Left cardiac atrium (tissue), 4 donors: Measurements from ENCODE around the gene DBT. TPM values are rescaled to one million over a fixed set of nuclear protein-coding genes. Genes with fewer than 3 reads are reported as not detected.
"Not testable (repeated sequence)": the region's sequence is repeated elsewhere in the genome, so short reads cannot be mapped to it uniquely, and the experiment has no call there.

ENCODE experiments used
- ATAC-seq, 2 donors: fragments of 200-7000 bp; cut with Tn5 transposase; one replicate each; pipeline ENCODE4 v1.9.1; 2020; ENCODE audit warnings: mild to moderate bottlenecking in 2 of 2, moderate library complexity in 2 of 2
- DNase-seq: peaks from one replicate; pipeline ENCODE4 v3.0.0-alpha.2; 2020
- intact Hi-C, 2 donors: fragments of 100-400 bp; cut with DNase I; formaldehyde crosslinking; loops; one replicate each; pipeline versions ENCODE4 v1.14.1 to v1.15.1; 2022 to 2023
- total RNA-seq, 2 donors: library from RNA; stranded (reverse); fragmentation: NEBNext Ultra II Directional; extraction: Animal tissue kit (Norgen Biotek cat#: 25700); gene quantifications; one replicate each; pipeline ENCODE4 v1.2.1, GENCODE V29; 2021
- donor health status: DM: no; HTN: yes; CAD: no.
- donor health status: DM: no; HTN: yes; CAD: no; lungs with severe emphysema.
- donor health status: DM: yes; HTN: yes; CAD: no.
- donor health status: Dilated cardiomyopathy.

DBT gene
- total RNA-seq, 2 donors from 2014 or later, result 16.7 to 22.4 TPM

DNA sequence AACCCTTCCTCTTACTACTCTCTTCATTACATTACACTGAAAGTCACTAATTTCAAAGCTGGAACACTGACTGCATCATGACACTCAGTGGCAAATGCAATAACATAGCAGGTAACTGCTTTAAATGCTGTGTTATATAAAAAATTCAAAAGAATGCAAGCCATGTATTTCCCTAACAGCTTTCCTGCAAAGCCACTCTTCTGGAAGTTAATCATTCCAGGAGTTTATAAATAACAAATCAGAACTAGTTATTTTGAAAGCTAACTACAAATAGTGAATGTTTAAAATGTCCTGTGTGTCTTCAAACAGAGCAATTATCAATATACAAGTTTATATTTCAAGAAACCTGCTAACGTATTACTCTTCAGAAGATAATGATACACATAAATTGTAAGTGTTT, 34.5 kb downstream of the DBT start:
- ATAC-seq (no peak), DNase-seq (no peak)
- intact Hi-C loops, result no loop called here

- DNase-seq, result no peak
- intact Hi-C loops, result no loop called here
These were observed 36.5 kb downstream of the DBT start for GRCh38 chr1:100213141-100213540.

GRCh38 chr1:100206301-100206700, 43.3 kb downstream of the DBT start:
- intact Hi-C loops, result no loop called here
- ATAC-seq (no peak), DNase-seq (no peak)

More at GRCh38 chr1:100213141-100213540, 36.5 kb downstream of the DBT start:
- ATAC-seq, result no peak

DNA sequence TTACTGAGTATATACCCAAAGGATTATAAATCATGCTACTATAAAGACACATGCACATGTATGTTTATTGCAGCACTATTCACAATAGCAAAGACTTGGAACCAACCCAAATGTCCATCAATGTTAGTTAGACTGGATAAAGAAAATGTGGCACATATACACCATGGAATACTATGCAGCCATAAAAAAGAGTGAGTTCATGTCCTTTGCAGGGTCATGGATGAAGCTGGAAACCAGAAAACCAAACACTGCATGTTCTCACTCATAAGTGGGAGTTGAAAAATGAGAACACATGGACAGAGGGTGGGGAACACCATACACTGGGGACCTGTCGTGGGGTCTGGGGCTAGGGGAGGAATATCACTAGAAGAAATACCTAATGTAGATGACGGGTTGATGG, 44.0 kb downstream of the DBT start:
- intact Hi-C loops, ATAC-seq, DNase-seq: not testable (repeated sequence)

DNA sequence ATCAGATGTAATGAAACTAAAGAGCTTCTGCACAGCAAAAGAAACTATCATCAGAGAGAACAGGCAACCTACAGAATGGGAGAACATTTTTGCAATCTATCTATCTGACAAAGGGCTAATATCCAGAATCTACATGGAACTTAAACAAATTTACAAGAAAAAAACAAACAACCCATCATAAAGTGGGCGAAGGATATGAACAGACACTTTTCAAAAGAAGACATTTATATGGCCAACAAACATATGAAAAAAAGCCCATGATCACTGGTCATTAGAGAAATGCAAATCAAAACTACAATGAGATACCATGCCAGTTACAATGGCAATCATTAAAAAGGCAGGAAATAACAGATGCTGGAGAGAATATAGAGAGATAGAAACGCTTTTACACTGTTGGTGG, 44.5 kb downstream of the DBT start:
- ATAC-seq, intact Hi-C loops, DNase-seq: not testable (repeated sequence)

GRCh38 chr1:100202703-100203102, 46.9 kb downstream of the DBT start:
- ATAC-seq, DNase-seq, intact Hi-C loops: not testable (repeated sequence)

- intact Hi-C loops, ATAC-seq, DNase-seq: not testable (repeated sequence)
These were observed 49.6 kb downstream of the DBT start for GRCh38 chr1:100200060-100200459.

DNA sequence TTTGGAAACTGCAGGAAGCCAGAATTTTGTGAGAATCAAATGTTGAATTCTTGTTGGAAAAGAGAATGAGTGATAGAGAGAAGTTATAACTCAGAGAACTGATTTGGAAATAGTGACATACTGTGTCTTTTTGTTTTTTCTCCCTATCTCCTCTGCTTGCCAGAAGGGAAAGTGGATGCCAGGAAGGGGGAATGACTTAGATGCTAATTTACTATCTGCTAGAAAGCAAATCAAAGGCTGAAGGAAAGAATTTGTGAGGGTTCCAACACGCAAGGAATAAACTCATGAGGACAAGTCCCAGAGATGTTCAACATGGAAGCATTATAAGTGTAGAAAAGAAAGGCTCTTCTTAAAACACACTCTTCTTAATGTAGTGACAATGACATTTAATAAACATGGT, 51.0 kb downstream of the DBT start:
- ATAC-seq (no peak), DNase-seq (no peak)
- intact Hi-C loops, result no loop called here

- no peak for DNase-seq
- ATAC-seq, result peak; percentile 82 to 91
- intact Hi-C loops, result no loop called here
These were observed 61.0 kb downstream of the DBT start for GRCh38 chr1:100188617-100189016.

DNA sequence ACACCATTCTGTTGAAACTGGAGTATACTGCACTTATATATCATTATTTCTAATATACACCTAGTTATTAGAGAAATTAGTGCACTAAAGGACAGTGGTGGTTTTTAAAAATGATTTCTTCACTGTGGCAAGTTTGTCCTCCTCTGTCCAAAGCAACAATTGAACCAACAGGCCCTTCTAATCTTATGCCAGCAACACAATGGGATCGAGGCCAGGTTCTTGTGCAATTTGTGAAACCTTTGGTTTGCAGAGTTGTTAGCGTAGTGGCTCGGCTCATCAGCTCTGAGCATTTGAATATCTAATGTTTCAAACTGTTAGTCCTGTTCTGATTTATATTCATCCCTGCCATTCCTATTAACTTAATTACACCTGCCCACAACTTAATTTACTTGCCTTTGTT, 61.7 kb downstream of the DBT start:
- DNase-seq (peak; percentile 67), ATAC-seq (peak; percentile 80 to 86)
- intact Hi-C loops, result no loop called here

- ATAC-seq (no peak), DNase-seq (no peak)
- intact Hi-C loops, result no loop called here
These were observed 65.1 kb downstream of the DBT start for GRCh38 chr1:100184536-100184935.

DNA sequence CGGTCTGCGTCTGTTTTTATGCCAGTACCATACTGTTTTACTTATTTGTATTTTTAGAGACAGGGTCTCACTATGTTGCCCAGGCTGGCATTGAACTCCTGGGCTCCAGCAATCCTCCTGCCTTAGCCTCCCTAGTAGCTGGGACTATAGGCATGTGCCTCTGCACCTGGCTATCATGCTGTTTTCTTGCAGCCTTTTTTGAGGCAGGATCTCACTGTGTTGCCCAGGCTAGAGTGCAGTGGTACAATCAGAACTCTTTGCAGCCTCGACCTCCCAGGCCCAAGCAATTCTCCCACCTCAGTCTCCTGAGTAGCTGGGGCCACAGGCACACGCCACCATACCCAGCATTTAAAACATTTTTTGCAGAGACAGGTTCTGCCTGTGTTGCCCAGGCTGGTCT, 66.3 kb downstream of the DBT start:
- intact Hi-C loops, result no loop called here
- DNase-seq, result no peak
- no peak for ATAC-seq

GRCh38 chr1:100178091-100178490, 71.5 kb downstream of the DBT start, which contains the start of gene LRRC39:
Gene LRRC39, minus strand, starts transcription at chr1:100178256. Its CDS starts 9,740 bp downstream, at chr1:100168516.
- ATAC-seq (peak; percentile 48 to 82), DNase-seq (no peak)
- intact Hi-C loops, result no loop called here

DNA sequence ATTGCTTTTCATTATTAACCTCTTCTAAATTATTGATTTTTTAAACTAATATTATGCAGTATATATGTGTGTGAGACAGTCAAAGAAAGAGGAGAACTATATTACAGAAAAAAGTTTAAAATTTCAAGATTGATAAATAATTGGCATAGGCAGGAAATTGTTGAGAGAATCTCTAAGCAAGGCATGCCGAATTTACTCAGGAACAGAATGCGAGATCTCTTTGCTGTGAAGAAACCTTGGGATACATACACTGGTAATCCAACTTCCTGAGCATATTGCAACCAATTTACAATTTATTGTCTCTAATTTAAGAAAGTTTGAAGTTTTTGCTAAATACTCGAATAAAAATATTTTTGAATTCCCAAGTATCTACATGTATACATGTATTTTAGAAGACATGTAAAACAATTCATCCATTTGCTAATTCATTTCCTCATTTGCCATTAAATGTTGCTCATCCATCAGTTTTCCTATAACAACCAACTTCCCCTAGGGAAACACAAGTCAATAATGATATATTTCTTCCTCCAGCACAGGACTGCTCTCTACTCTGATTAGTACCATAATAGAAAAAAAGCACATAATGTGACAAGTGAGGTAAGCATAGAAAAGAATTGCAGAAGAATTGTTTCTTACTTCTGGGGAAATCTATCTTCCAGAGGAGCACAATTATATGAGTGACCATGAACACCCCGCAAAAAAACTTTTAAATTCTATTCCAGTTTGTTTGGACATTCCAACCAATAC, 72.2 kb downstream of the DBT start:
- ATAC-seq (no peak), DNase-seq (no peak)
- intact Hi-C loops, result no loop called here

DNA sequence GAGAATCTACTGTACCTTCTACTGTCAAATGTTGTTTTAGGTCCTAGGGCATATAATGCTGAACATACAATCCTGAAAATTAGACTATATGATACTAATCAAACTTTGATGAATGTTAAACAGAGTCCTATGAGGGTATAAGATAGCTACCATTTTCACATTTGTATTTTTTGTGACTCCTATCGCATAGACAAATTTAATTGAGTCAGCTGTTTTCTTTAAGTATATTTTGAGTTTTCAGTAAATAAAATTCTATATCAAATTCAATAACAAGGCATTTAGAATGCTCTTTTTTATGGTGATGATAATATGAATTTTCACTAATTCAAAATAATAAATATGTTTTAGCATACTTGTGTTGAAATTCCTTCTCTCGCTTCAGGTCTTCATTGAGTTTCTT, 81.6 kb downstream of the DBT start:
- ATAC-seq, result no peak
- intact Hi-C loops, result no loop called here
- no peak for DNase-seq

DNA sequence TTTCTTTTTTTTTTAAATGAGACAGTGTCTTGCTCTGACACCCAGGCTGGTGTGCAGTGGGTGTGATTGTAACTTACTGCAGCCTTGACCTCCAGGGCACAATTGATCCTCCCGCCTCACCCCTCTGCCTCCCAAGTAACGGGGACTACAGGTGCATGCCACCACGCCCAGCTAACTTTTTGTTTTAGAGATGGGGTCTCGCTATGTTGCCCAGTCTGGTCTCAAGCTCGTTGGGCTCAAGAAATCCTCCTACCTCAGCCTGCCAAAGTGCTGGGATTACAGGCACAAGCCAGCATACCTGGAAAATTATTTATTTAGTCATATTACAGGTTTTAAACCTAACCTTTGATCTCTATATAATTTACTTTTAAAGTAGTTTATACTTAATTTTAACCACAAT, 84.9 kb downstream of the DBT start:
- no peak for ATAC-seq
- intact Hi-C loops, result no loop called here
- DNase-seq, result no peak

DNA sequence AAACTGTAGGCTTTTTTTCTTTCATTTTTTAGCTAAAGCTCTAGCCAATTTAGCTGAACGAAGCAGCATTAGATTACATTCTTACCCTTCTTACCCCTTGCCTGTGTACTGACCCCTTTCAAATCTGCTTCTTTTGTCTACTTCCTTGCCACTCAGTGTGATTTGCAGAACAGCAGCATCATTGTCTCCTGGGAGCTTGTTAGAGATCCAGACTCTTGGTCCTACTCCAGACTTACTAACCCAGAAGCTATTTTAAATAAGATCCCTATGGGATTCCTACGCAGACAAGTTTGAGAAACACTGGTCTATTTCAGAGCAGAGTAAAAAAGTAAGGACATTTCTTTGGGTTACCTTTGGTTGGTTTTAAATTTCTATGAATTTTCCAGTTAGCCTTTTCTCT, 85.4 kb downstream of the DBT start:
- ATAC-seq (peak; percentile 47 to 61), DNase-seq (no peak)
- intact Hi-C loops, result no loop called here

DNA sequence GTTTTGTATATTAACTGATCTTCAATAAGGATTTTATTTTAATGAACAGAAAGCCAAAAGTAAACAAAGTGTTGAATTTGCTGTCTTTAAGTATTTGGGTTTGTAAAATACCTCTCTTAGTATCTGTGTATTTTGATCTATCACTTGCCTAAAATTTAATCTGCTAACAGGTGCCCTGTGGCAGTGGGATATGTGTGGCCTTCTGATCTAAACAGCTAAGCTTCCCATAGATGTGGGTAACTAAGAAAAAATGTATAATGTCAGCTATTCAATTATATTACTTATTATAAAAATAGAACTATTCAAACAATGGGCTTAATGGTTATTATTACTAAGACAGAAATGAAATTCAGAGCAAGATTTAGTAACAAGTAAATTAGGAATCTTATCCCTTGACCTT, 86.8 kb downstream of the DBT start:
- intact Hi-C loops, result no loop called here
- no peak for DNase-seq
- no peak for ATAC-seq

DNA sequence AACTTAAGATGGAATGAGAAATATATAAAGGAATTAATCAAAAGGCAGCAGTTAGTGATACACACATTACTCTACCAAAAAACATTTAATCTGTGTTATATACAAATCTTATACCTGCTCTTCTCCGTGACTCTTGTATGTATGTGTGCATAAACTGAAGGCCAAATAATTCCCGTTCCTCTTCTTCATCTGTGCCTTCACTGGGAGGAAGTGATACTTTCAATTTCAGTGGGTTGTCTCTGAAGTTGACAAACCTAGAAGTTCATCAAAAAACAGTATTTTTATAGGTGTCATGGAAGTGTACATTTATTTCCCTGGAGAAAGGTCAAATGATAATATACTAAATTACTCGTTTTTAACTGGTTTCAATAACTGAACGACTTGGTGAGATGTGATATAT, 97.4 kb downstream of the DBT start:
- ATAC-seq (no peak), DNase-seq (no peak)
- intact Hi-C loops, result loop anchor here in 1 of 2 donors (10.0 kb wide), 1 partner anchor 113 kb away; the partner anchor contains the start of gene RTCA

- no peak for ATAC-seq
- intact Hi-C loops, result loop anchor here in 1 of 2 donors (10.0 kb wide), 1 partner anchor 113 kb away; the partner anchor contains the start of gene RTCA
- DNase-seq, result no peak
These were observed 98.0 kb downstream of the DBT start for GRCh38 chr1:100151679-100152078.

- no peak for DNase-seq
- ATAC-seq, result no peak
- intact Hi-C loops, result loop anchor here in 1 of 2 donors (10.0 kb wide), 1 partner anchor 263 kb away; no protein-coding TSS in a partner anchor
These were observed 101.8 kb downstream of the DBT start for GRCh38 chr1:100147875-100148274.
